ENCODE data around the gene MAST2.
"Not testable (repeated sequence)": the region's sequence is repeated elsewhere in the genome, so short reads cannot be mapped to it uniquely, and the experiment has no call there.

Gene MAST2

GRCh38 chr1:45906883-45907282, 103.5 kb downstream of the MAST2 start:
- no peak for DNase-seq

- no peak for DNase-seq
Observed at GRCh38 chr1:45908611-45909140, 105.3 kb downstream of the MAST2 start.

- no peak for DNase-seq
Observed at GRCh38 chr1:45911634-45912033, 108.2 kb downstream of the MAST2 start.

- DNase-seq: peak; percentile 94
Observed at GRCh38 chr1:45913183-45913683, 109.8 kb downstream of the MAST2 start.

- peak; percentile 8 for DNase-seq
Observed at GRCh38 chr1:45913731-45914501, 110.5 kb downstream of the MAST2 start.

GRCh38 chr1:45914836-45915235, 111.4 kb downstream of the MAST2 start:
- DNase-seq: no peak

- no peak for DNase-seq
Observed at GRCh38 chr1:45922374-45922773, 119.0 kb downstream of the MAST2 start.

GRCh38 chr1:45922813-45923212, 119.4 kb downstream of the MAST2 start:
- DNase-seq: no peak

GRCh38 chr1:45923343-45923742, 119.9 kb downstream of the MAST2 start:
- DNase-seq: no peak

GRCh38 chr1:45924736-45925135, 121.3 kb downstream of the MAST2 start:
- no peak for DNase-seq

- DNase-seq: no peak
Observed at GRCh38 chr1:45925728-45926287, 122.4 kb downstream of the MAST2 start.

- no peak for DNase-seq
Observed at GRCh38 chr1:45926330-45926729, 122.9 kb downstream of the MAST2 start.

GRCh38 chr1:45927231-45927915, 124.0 kb downstream of the MAST2 start:
- not testable (repeated sequence) for DNase-seq

- DNase-seq: no peak
Observed at GRCh38 chr1:45928486-45929205, 125.2 kb downstream of the MAST2 start.

- DNase-seq: peak; percentile 74
Observed at GRCh38 chr1:45929257-45929687, 125.9 kb downstream of the MAST2 start.

GRCh38 chr1:45930258-45931150, 127.1 kb downstream of the MAST2 start:
- no peak for DNase-seq

- not testable (repeated sequence) for DNase-seq
Observed at GRCh38 chr1:45932205-45932604, 128.8 kb downstream of the MAST2 start.

- DNase-seq: no peak
Observed at GRCh38 chr1:45934947-45935346, 131.5 kb downstream of the MAST2 start.

- no peak for DNase-seq
Observed at GRCh38 chr1:45938029-45938428, 134.6 kb downstream of the MAST2 start.

GRCh38 chr1:45942411-45942810, 139.0 kb downstream of the MAST2 start:
- DNase-seq: no peak

- no peak for DNase-seq
Observed at GRCh38 chr1:45943185-45943584, 139.8 kb downstream of the MAST2 start.

- peak; percentile 67 for DNase-seq
Observed at GRCh38 chr1:45945426-45945825, 142.0 kb downstream of the MAST2 start.

Data from HCEC 1CT (cell line).